Activated CD8-positive, alpha-beta T cell treated with anti-CD3 and anti-CD28 coated beads for 36 hours (primary cell): ENCODE measurements around the gene CD38. TPM values are rescaled to one million over a fixed set of nuclear protein-coding genes. Genes with fewer than 3 reads are reported as not detected.

Experiments used
- ATAC-seq: fragments of 200-7000 bp; cut with Tn5 transposase; one replicate; pipeline ENCODE4 v1.10.0; 2021; ENCODE audit warnings: mild to moderate bottlenecking, moderate library complexity
- CTCF ChIA-PET: fragments of 350-600 bp; sonication (Branson Sonifier 250); formaldehyde crosslinking; loops from one replicate; lab custom pipeline; 2021; ENCODE audit warnings: antibody characterized with exemption; lab: Charles Lee
- POLR2A ChIA-PET: fragments of 350-600 bp; sonication (Branson Sonifier 250); formaldehyde crosslinking; loops from one replicate; lab custom pipeline; 2021; ENCODE audit warnings: antibody characterized with exemption; lab: Charles Lee
- DNase-seq: peaks from one replicate; pipeline ENCODE4 v3.0.0-alpha.2; 2020
- H3K27ac Mint-ChIP-seq: one replicate; pipeline ENCODE4 v1.8.0; 2021; ENCODE audit warnings: mild to moderate bottlenecking, mixed read lengths
- H3K27me3 Mint-ChIP-seq: one replicate; pipeline ENCODE4 v1.8.0; 2021; ENCODE audit warnings: mixed read lengths
- H3K36me3 Mint-ChIP-seq: one replicate; pipeline ENCODE4 v1.8.0; 2021; ENCODE audit warnings: low read depth, mixed read lengths
- H3K4me1 Mint-ChIP-seq: one replicate; pipeline ENCODE4 v1.8.0; 2021; ENCODE audit warnings: low read depth, mixed read lengths
- H3K4me3 Mint-ChIP-seq: one replicate; pipeline ENCODE4 v1.8.0; 2021; ENCODE audit warnings: mild to moderate bottlenecking, moderate library complexity, mixed read lengths
- H3K9me3 Mint-ChIP-seq: one replicate; pipeline ENCODE4 v1.8.0; 2021; ENCODE audit warnings: mixed read lengths
- intact Hi-C: fragments of 100-400 bp; cut with micrococcal nuclease; formaldehyde crosslinking; loops from one replicate; pipeline ENCODE4 v1.10.0; 2022
- total RNA-seq, 2 experiments: library from RNA; stranded (reverse); gene quantifications; one replicate each; pipeline ENCODE4 v1.2.3, GENCODE V29; 2021
- TF ChIP-seq, protein P1 (sequence below): fragments of 200-600 bp; IDR thresholded peaks from one replicate; pipeline ENCODE4 v1.8.0; 2022; ENCODE audit warnings: antibody characterized with exemption, mild to moderate bottlenecking

The CD38 gene
- total RNA-seq, 2 experiments from 2014 or later = 24.3 to 25.6 TPM

DNA sequence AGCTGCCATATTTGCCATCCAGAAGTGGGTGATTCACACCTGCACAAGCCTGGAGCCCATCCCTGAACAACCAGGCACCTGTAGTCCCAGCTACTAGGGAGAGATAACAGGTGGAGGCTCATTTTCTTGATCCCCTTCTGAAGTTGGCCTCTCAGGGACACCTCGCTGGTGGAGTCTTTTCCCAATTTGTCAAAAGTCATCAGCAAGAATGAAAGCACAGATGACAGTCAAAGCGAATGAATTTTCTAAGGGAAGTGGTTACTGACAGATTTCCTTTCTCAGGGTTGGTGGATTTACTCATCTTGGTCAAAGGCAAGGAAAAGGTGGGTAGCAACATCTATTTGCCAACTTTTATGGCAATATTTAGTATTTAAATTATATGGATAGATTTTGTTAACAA is 123.9 kb downstream of the CD38 start:
- ChIA-PET POLR2A (no interaction called here), CTCF (interaction anchor here (1.0 to 9.5 kb wide), 4 partner anchors 15 to 97 kb away, joined by 3 to 66 read pairs (median 4); no protein-coding TSS in a partner anchor)
- Mint-ChIP-seq H3K27me3 (peaks cover 42% of the 10 kb centered on the region), H3K27ac (no peak overlapping the region), H3K4me3 (no peak overlapping the region), H3K9me3 (no peaks in the 10 kb centered on the region), H3K36me3 (no peaks in the 10 kb centered on the region), H3K4me1 (peaks cover 7% of the 10 kb centered on the region)
- ATAC-seq = no peak
- intact Hi-C loops = no loop called here
- TF ChIP-seq, protein P1, sequence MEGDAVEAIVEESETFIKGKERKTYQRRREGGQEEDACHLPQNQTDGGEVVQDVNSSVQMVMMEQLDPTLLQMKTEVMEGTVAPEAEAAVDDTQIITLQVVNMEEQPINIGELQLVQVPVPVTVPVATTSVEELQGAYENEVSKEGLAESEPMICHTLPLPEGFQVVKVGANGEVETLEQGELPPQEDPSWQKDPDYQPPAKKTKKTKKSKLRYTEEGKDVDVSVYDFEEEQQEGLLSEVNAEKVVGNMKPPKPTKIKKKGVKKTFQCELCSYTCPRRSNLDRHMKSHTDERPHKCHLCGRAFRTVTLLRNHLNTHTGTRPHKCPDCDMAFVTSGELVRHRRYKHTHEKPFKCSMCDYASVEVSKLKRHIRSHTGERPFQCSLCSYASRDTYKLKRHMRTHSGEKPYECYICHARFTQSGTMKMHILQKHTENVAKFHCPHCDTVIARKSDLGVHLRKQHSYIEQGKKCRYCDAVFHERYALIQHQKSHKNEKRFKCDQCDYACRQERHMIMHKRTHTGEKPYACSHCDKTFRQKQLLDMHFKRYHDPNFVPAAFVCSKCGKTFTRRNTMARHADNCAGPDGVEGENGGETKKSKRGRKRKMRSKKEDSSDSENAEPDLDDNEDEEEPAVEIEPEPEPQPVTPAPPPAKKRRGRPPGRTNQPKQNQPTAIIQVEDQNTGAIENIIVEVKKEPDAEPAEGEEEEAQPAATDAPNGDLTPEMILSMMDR = no peak
- DNase-seq = no peak

DNA sequence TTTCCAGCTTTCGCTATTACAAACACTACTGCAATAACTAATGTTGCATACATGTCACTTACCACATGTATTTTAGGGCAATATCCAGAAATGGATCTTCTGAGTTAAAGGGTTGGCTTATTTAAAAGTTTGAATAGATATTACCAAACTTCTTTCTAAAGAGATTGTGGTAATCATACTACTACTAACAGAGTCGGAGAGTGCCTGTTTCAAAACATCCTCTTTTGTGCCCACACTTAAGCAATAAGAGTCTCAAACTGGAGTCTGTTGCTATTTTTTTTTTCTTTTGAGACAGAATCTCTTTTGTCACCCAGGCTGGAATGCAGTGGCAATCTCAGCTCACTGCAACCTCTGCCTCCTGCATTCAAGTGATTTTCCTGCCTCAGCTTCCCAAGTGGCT is 124.6 kb downstream of the CD38 start:
- ChIA-PET POLR2A (no interaction called here), CTCF (interaction anchor here (0.9 to 9.5 kb wide), 4 partner anchors 20 to 388 kb away, joined by 4 to 66 read pairs (median 6); no protein-coding TSS in a partner anchor)
- peaks cover 42% of the 10 kb centered on the region for H3K27me3 Mint-ChIP-seq
- ATAC-seq (no peak), DNase-seq (no peak)
- intact Hi-C loops = no loop called here
- TF ChIP-seq, protein P1 = no peak
- peaks cover 7% of the 10 kb centered on the region for H3K4me1 Mint-ChIP-seq
- H3K36me3 Mint-ChIP-seq = no peaks in the 10 kb centered on the region
- no peak overlapping the region for H3K27ac Mint-ChIP-seq
- H3K9me3 Mint-ChIP-seq = no peaks in the 10 kb centered on the region
- no peak overlapping the region for H3K4me3 Mint-ChIP-seq

Other genes starting within 250 kb of the CD38 start
- 10 to 100 TPM; 27.5 to 32.2 TPM for gene FBXL5, start 123.0 kb upstream of the CD38 start, total RNA-seq
- 10 to 100 TPM in 1 of 2 experiments, 1 to 10 TPM in 1; 8.9 to 11.1 TPM for gene FAM200B, start 96.5 kb upstream of the CD38 start, total RNA-seq
- under 1 TPM; 0.20 to 0.65 TPM for gene BST1, start 75.3 kb upstream of the CD38 start, total RNA-seq
- not detected for gene FGFBP1, start 160.4 kb downstream of the CD38 start, total RNA-seq
- gene FGFBP2, start 184.8 kb downstream of the CD38 start, total RNA-seq = 1 to 10 TPM; 6.3 to 8.2 TPM